ENCODE data around the gene ARID1B. TPM values are rescaled to one million over a fixed set of nuclear protein-coding genes. Genes with fewer than 3 reads are reported as not detected.

The ARID1B gene
- total RNA-seq, 1 experiment from 2014 or later, result 60.3 TPM

DNA sequence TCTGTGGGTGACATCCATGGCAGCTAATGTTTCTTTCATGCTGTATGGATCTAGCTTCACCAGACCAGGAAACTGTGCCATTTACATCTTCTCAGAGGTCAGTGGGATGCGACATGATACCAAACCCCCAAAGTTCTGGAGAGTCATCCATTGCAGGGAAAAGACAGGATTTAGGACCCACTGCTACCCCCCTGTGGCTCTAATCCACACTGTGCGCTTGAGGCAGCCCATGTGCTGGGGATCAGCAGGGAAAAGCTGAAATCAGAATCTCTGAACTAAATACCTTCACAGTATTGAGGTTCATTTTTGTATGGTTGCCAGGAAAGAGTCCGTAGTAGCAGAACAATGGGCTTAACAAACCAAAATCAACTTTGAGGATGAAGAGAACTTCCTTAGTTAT, 381.7 kb downstream of the ARID1B start:
- H3K4me3 Mint-ChIP-seq, result no peak overlapping the region
- DNase-seq (ENCODE audit: low spot score) (no peak), ATAC-seq (peak; percentile 68)
- TF ChIP-seq NR1H2 (CRISPR knock-in tag; IDR thresholded peaks at IDR 0.05), result no peak
- TF ChIP-seq, protein P1, sequence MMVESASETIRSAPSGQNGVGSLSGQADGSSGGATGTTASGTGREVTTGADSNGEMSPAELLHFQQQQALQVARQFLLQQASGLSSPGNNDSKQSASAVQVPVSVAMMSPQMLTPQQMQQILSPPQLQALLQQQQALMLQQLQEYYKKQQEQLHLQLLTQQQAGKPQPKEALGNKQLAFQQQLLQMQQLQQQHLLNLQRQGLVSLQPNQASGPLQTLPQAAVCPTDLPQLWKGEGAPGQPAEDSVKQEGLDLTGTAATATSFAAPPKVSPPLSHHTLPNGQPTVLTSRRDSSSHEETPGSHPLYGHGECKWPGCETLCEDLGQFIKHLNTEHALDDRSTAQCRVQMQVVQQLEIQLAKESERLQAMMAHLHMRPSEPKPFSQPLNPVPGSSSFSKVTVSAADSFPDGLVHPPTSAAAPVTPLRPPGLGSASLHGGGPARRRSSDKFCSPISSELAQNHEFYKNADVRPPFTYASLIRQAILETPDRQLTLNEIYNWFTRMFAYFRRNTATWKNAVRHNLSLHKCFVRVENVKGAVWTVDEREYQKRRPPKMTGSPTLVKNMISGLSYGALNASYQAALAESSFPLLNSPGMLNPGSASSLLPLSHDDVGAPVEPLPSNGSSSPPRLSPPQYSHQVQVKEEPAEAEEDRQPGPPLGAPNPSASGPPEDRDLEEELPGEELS (CRISPR knock-in tag; IDR thresholded peaks at IDR 0.05), result no peak
- TF ChIP-seq TEAD1 (CRISPR knock-in tag; IDR thresholded peaks at IDR 0.05), result no peak
- TF ChIP-seq, protein P2, sequence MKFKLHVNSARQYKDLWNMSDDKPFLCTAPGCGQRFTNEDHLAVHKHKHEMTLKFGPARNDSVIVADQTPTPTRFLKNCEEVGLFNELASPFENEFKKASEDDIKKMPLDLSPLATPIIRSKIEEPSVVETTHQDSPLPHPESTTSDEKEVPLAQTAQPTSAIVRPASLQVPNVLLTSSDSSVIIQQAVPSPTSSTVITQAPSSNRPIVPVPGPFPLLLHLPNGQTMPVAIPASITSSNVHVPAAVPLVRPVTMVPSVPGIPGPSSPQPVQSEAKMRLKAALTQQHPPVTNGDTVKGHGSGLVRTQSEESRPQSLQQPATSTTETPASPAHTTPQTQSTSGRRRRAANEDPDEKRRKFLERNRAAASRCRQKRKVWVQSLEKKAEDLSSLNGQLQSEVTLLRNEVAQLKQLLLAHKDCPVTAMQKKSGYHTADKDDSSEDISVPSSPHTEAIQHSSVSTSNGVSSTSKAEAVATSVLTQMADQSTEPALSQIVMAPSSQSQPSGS (CRISPR knock-in tag; IDR thresholded peaks at IDR 0.05; ENCODE audit: borderline replicate concordance, low read depth), result no peak
- TF ChIP-seq RORB (CRISPR knock-in tag; IDR thresholded peaks at IDR 0.05), result no peak
- TF ChIP-seq, protein P3, sequence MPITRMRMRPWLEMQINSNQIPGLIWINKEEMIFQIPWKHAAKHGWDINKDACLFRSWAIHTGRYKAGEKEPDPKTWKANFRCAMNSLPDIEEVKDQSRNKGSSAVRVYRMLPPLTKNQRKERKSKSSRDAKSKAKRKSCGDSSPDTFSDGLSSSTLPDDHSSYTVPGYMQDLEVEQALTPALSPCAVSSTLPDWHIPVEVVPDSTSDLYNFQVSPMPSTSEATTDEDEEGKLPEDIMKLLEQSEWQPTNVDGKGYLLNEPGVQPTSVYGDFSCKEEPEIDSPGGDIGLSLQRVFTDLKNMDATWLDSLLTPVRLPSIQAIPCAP (CRISPR knock-in tag; IDR thresholded peaks at IDR 0.05), result no peak
- no peak for TF ChIP-seq OVOL2 (CRISPR knock-in tag; IDR thresholded peaks at IDR 0.05; ENCODE audit: borderline replicate concordance)
- TF ChIP-seq, protein P4, sequence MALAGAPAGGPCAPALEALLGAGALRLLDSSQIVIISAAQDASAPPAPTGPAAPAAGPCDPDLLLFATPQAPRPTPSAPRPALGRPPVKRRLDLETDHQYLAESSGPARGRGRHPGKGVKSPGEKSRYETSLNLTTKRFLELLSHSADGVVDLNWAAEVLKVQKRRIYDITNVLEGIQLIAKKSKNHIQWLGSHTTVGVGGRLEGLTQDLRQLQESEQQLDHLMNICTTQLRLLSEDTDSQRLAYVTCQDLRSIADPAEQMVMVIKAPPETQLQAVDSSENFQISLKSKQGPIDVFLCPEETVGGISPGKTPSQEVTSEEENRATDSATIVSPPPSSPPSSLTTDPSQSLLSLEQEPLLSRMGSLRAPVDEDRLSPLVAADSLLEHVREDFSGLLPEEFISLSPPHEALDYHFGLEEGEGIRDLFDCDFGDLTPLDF (CRISPR knock-in tag; IDR thresholded peaks at IDR 0.05), result no peak
- no peak for TF ChIP-seq ZNF232 (CRISPR knock-in tag; IDR thresholded peaks at IDR 0.05)
- TF ChIP-seq TP53 (CRISPR knock-in tag; IDR thresholded peaks at IDR 0.05), result no peak
- TF ChIP-seq NR3C1 (CRISPR knock-in tag; conservative IDR thresholded peaks at IDR 0.05; ENCODE audit: low read depth), result no peak
- no peaks in the 10 kb centered on the region for H3K27me3 Mint-ChIP-seq (ENCODE audit: low read depth)
- ChIA-PET POLR2A (no interaction called here), CTCF (interaction anchor here (0.6 to 5.0 kb wide), 11 partner anchors 14 to 123 kb away, joined by 3 to 21 read pairs (median 6); no protein-coding TSS in a partner anchor)
- H3K27ac Mint-ChIP-seq, result peak overlapping the region; percentile 69
- no peaks in the 10 kb centered on the region for H3K9me3 Mint-ChIP-seq
- peaks cover 49% of the 10 kb centered on the region for H3K4me1 Mint-ChIP-seq
- peaks cover 2% of the 10 kb centered on the region; the same call in 1 of the 2 replicates for H3K36me3 Mint-ChIP-seq

DNA sequence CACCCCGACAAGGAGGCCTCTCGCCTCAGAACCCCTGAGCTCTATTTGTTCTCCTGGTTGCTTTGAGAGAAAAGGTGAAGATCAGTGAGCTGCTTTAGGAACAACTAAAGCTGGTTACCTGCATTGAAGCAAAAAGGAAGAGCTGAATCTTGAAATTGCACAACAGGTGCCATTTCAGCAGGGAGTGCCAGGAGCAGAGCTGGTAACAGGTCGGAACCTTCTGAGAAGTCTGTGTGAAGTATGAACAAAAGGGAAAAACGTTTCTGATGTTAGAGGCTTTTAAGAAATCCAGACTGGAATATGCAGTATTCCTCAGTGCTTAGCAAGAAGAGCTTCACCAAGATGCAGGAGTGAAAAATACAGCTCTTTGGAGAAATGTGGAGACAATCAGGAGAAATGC, 382.2 kb downstream of the ARID1B start:
- H3K4me3 Mint-ChIP-seq, result no peak overlapping the region
- ChIA-PET POLR2A (no interaction called here), CTCF (interaction anchor here (0.6 to 5.0 kb wide), 11 partner anchors 13 to 123 kb away, joined by 3 to 21 read pairs (median 6); no protein-coding TSS in a partner anchor)
- H3K4me1 Mint-ChIP-seq, result peaks cover 49% of the 10 kb centered on the region
- no peaks in the 10 kb centered on the region for H3K36me3 Mint-ChIP-seq
- no peaks in the 10 kb centered on the region for H3K27me3 Mint-ChIP-seq (ENCODE audit: low read depth)
- H3K27ac Mint-ChIP-seq, result peak overlapping the region; percentile 69
- no peaks in the 10 kb centered on the region for H3K9me3 Mint-ChIP-seq
- DNase-seq (ENCODE audit: low spot score) (no peak), ATAC-seq (no peak)
- TF ChIP-seq NR3C1 (CRISPR knock-in tag; conservative IDR thresholded peaks at IDR 0.05; ENCODE audit: low read depth), result no peak
- TF ChIP-seq HMGA2 (CRISPR knock-in tag; IDR thresholded peaks at IDR 0.05), result no peak
- TF ChIP-seq RELA (CRISPR knock-in tag; IDR thresholded peaks at IDR 0.05; ENCODE audit: borderline replicate concordance), result no peak
- no peak for TF ChIP-seq ZNF121 (CRISPR knock-in tag; IDR thresholded peaks at IDR 0.05)
- TF ChIP-seq PRRX2 (CRISPR knock-in tag; IDR thresholded peaks at IDR 0.05), result no peak
- TF ChIP-seq, protein P5, sequence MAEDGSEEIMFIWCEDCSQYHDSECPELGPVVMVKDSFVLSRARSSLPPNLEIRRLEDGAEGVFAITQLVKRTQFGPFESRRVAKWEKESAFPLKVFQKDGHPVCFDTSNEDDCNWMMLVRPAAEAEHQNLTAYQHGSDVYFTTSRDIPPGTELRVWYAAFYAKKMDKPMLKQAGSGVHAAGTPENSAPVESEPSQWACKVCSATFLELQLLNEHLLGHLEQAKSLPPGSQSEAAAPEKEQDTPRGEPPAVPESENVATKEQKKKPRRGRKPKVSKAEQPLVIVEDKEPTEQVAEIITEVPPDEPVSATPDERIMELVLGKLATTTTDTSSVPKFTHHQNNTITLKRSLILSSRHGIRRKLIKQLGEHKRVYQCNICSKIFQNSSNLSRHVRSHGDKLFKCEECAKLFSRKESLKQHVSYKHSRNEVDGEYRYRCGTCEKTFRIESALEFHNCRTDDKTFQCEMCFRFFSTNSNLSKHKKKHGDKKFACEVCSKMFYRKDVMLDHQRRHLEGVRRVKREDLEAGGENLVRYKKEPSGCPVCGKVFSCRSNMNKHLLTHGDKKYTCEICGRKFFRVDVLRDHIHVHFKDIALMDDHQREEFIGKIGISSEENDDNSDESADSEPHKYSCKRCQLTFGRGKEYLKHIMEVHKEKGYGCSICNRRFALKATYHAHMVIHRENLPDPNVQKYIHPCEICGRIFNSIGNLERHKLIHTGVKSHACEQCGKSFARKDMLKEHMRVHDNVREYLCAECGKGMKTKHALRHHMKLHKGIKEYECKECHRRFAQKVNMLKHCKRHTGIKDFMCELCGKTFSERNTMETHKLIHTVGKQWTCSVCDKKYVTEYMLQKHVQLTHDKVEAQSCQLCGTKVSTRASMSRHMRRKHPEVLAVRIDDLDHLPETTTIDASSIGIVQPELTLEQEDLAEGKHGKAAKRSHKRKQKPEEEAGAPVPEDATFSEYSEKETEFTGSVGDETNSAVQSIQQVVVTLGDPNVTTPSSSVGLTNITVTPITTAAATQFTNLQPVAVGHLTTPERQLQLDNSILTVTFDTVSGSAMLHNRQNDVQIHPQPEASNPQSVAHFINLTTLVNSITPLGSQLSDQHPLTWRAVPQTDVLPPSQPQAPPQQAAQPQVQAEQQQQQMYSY (CRISPR knock-in tag; IDR thresholded peaks at IDR 0.05), result no peak
- TF ChIP-seq CBFB (CRISPR knock-in tag; IDR thresholded peaks at IDR 0.05; ENCODE audit: low read depth), result no peak
- TF ChIP-seq NFE2L1 (CRISPR knock-in tag; IDR thresholded peaks at IDR 0.05), result no peak
- no peak for TF ChIP-seq GTF2I (CRISPR knock-in tag; conservative IDR thresholded peaks at IDR 0.05)
- TF ChIP-seq, protein P6, sequence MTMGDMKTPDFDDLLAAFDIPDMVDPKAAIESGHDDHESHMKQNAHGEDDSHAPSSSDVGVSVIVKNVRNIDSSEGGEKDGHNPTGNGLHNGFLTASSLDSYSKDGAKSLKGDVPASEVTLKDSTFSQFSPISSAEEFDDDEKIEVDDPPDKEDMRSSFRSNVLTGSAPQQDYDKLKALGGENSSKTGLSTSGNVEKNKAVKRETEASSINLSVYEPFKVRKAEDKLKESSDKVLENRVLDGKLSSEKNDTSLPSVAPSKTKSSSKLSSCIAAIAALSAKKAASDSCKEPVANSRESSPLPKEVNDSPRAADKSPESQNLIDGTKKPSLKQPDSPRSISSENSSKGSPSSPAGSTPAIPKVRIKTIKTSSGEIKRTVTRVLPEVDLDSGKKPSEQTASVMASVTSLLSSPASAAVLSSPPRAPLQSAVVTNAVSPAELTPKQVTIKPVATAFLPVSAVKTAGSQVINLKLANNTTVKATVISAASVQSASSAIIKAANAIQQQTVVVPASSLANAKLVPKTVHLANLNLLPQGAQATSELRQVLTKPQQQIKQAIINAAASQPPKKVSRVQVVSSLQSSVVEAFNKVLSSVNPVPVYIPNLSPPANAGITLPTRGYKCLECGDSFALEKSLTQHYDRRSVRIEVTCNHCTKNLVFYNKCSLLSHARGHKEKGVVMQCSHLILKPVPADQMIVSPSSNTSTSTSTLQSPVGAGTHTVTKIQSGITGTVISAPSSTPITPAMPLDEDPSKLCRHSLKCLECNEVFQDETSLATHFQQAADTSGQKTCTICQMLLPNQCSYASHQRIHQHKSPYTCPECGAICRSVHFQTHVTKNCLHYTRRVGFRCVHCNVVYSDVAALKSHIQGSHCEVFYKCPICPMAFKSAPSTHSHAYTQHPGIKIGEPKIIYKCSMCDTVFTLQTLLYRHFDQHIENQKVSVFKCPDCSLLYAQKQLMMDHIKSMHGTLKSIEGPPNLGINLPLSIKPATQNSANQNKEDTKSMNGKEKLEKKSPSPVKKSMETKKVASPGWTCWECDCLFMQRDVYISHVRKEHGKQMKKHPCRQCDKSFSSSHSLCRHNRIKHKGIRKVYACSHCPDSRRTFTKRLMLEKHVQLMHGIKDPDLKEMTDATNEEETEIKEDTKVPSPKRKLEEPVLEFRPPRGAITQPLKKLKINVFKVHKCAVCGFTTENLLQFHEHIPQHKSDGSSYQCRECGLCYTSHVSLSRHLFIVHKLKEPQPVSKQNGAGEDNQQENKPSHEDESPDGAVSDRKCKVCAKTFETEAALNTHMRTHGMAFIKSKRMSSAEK (CRISPR knock-in tag; IDR thresholded peaks at IDR 0.05; ENCODE audit: borderline replicate concordance), result no peak
- TF ChIP-seq TCF7 (CRISPR knock-in tag; IDR thresholded peaks at IDR 0.05; ENCODE audit: low read depth), result no peak
- no peak for TF ChIP-seq ESRRA (CRISPR knock-in tag; IDR thresholded peaks at IDR 0.05; ENCODE audit: borderline replicate concordance)
- TF ChIP-seq, protein P4 (CRISPR knock-in tag; IDR thresholded peaks at IDR 0.05), result no peak
